ENCODE measurements around the gene WDR45B.
A peak's percentile ranks its signal among the peaks of the same experiment; 100 is the strongest.

Gene WDR45B

GRCh38 chr17:82619641-82620040 is 28.6 kb downstream of the WDR45B start:
- DNase-seq, result no peak

- no peak for DNase-seq
Measured at GRCh38 chr17:82619211-82619610, 29.0 kb downstream of the WDR45B start.

GRCh38 chr17:82616021-82616711 is 32.1 kb downstream of the WDR45B start:
- no peak for DNase-seq

GRCh38 chr17:82615084-82616020 is 32.9 kb downstream of the WDR45B start:
- DNase-seq, result no peak

GRCh38 chr17:82614095-82614631 is 34.1 kb downstream of the WDR45B start:
- DNase-seq, result no peak

GRCh38 chr17:82613283-82614094 is 34.8 kb downstream of the WDR45B start:
- no peak for DNase-seq

- DNase-seq, result peak; percentile 82
Measured at GRCh38 chr17:82611140-82612058, 36.8 kb downstream of the WDR45B start.

GRCh38 chr17:82609655-82610054 is 38.6 kb downstream of the WDR45B start:
- no peak for DNase-seq

GRCh38 chr17:82608816-82609215 is 39.4 kb downstream of the WDR45B start:
- DNase-seq, result no peak

- DNase-seq, result no peak
Measured at GRCh38 chr17:82605939-82606600, 42.2 kb downstream of the WDR45B start.

- no peak for DNase-seq
Measured at GRCh38 chr17:82604532-82604931, 43.7 kb downstream of the WDR45B start.

- DNase-seq, result no peak
Measured at GRCh38 chr17:82603981-82604448, 44.2 kb downstream of the WDR45B start.

- no peak for DNase-seq
Measured at GRCh38 chr17:82602986-82603710, 45.1 kb downstream of the WDR45B start.

- DNase-seq, result no peak
Measured at GRCh38 chr17:82602487-82602886, 45.8 kb downstream of the WDR45B start.

- DNase-seq, result no peak
Measured at GRCh38 chr17:82601447-82602000, 46.7 kb downstream of the WDR45B start.

GRCh38 chr17:82600731-82601446 is 47.4 kb downstream of the WDR45B start:
- DNase-seq, result no peak

- no peak for DNase-seq
Measured at GRCh38 chr17:82599674-82600661, 48.3 kb downstream of the WDR45B start.

Measured in NCI-H69 (cell line).